ENCODE data around the gene OR10R2.
"Not testable (repeated sequence)": the region's sequence is repeated elsewhere in the genome, so short reads cannot be mapped to it uniquely, and the experiment has no call there.

Gene OR10R2, protein sequence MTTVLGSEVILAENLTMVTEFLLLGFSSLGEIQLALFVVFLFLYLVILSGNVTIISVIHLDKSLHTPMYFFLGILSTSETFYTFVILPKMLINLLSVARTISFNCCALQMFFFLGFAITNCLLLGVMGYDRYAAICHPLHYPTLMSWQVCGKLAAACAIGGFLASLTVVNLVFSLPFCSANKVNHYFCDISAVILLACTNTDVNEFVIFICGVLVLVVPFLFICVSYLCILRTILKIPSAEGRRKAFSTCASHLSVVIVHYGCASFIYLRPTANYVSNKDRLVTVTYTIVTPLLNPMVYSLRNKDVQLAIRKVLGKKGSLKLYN

DNA sequence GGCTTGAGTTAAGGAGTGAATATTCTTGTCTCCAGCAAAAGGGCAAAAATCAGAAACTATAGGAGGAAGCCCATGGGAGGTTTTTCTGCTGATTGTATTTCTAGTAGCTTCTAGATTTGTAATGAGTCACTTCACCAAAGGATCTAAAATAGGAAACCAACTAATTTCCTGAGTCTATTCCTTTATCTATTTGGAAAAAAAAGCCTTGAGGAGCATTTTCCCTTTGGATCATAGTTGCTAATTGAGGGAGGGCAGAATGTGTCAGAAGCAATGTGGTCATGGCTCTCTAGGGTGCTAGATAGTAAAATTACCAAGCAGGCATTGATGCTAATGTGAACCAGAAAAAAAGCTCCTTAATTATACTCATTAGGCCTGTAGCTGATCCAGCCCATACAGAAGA, at the start of gene OR10R2:
Gene OR10R2, plus strand, starts transcription at position 301 of the 400 bp plus-strand sequence. CDS start 106 bp downstream, outside the sequence.
- H3K27ac Mint-ChIP-seq = no peak within 1 kb of the TSS
- peaks cover 16% of the 10 kb centered on the region for H3K27me3 Mint-ChIP-seq (ENCODE audit: low read depth, poor library complexity)
- DNase-seq = no peak
- H3K9me3 Mint-ChIP-seq = no peaks in the 10 kb centered on the region
- TF ChIP-seq, protein P1, sequence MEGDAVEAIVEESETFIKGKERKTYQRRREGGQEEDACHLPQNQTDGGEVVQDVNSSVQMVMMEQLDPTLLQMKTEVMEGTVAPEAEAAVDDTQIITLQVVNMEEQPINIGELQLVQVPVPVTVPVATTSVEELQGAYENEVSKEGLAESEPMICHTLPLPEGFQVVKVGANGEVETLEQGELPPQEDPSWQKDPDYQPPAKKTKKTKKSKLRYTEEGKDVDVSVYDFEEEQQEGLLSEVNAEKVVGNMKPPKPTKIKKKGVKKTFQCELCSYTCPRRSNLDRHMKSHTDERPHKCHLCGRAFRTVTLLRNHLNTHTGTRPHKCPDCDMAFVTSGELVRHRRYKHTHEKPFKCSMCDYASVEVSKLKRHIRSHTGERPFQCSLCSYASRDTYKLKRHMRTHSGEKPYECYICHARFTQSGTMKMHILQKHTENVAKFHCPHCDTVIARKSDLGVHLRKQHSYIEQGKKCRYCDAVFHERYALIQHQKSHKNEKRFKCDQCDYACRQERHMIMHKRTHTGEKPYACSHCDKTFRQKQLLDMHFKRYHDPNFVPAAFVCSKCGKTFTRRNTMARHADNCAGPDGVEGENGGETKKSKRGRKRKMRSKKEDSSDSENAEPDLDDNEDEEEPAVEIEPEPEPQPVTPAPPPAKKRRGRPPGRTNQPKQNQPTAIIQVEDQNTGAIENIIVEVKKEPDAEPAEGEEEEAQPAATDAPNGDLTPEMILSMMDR (IDR thresholded peaks at IDR 0.05) = no peak
- H3K36me3 Mint-ChIP-seq (ENCODE audit: low read depth) = no peaks in the 10 kb centered on the region
- H3K4me3 Mint-ChIP-seq = no peak within 1 kb of the TSS
- H3K4me1 Mint-ChIP-seq = no peaks in the 10 kb centered on the region

DNA sequence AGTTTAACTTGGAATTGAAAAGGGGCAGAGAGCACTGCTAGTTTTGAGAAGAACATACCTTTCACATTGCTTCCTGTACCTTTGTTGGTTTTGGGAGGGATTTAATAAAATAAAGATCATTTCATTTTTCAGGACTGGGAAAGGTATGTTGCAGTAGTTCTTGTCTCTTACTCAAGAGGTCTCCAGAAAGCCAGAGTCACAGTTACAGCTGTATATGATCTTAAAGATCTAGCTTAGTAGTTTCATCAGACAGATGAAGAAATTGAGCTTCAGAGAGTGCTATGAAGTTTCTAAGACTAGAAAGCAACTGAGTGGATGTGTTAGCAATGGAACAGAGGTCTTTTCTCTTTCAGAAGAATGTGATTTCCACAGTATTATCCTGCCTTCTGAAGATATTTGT, 47.0 kb upstream of the OR10R2 start:
- TF ChIP-seq, protein P1 (IDR thresholded peaks at IDR 0.05) = no peak
- DNase-seq = no peak
- Mint-ChIP-seq H3K36me3 (ENCODE audit: low read depth) (no peaks in the 10 kb centered on the region), H3K9me3 (peaks cover 14% of the 10 kb centered on the region), H3K27me3 (ENCODE audit: low read depth, poor library complexity) (no peaks in the 10 kb centered on the region), H3K4me1 (no peaks in the 10 kb centered on the region), H3K4me3 (no peak overlapping the region), H3K27ac (no peak overlapping the region)

DNA sequence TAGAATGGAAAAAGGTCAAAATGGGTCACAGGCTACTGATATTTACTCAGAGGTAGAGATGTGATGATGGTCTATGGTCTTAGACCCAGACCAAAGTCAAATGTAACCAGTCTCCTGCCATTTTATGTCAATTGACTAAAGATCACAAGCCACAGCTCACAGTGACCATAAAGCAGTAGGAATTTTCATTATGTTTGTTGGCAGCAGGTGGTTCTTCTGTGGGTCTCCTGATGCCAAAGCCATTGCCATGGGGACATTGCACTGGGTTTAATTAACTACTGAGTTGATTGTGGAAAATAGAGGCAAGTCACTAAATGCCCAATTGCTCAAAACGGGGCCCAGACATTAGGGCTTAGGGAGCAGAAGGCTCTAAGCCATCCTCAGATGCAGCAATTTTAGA, 45.9 kb upstream of the OR10R2 start, which contains the start of gene OR10K2:
Gene OR10K2, minus strand, starts transcription at position 101 of the 400 bp plus-strand sequence. CDS start 5,371 bp downstream, outside the sequence.
- H3K27me3 Mint-ChIP-seq (ENCODE audit: low read depth, poor library complexity) = no peaks in the 10 kb centered on the region
- no peaks in the 10 kb centered on the region for H3K36me3 Mint-ChIP-seq (ENCODE audit: low read depth)
- TF ChIP-seq, protein P1 (IDR thresholded peaks at IDR 0.05) = no peak
- DNase-seq = no peak
- no peak within 1 kb of the TSS for H3K4me3 Mint-ChIP-seq
- no peaks in the 10 kb centered on the region for H3K4me1 Mint-ChIP-seq
- H3K27ac Mint-ChIP-seq = no peak within 1 kb of the TSS
- peaks cover 14% of the 10 kb centered on the region for H3K9me3 Mint-ChIP-seq

DNA sequence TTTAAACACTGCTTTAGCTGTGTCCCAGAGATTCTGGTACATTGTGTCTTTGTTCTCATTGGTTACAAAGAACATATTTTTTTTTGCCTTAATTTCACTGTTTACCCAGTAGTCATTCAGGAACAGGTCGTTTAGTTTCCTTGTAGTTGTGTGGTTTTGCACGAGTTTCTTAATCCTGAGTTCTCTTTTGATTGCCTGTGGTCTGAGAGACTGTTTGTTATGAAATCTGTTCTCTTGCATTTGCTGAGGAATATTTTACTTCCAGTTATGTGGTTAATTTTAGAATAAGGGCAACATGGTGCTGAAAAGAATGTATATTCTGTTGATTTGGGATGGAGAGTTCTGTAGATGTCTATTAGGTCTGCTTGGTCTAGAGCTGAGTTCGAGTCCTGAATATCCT, 41.9 kb upstream of the OR10R2 start:
- H3K4me3 Mint-ChIP-seq; H3K27ac Mint-ChIP-seq; H3K36me3 Mint-ChIP-seq (ENCODE audit: low read depth); DNase-seq; H3K27me3 Mint-ChIP-seq (ENCODE audit: low read depth, poor library complexity); H3K4me1 Mint-ChIP-seq: not testable (repeated sequence)
- peaks cover 20% of the 10 kb centered on the region for H3K9me3 Mint-ChIP-seq

DNA sequence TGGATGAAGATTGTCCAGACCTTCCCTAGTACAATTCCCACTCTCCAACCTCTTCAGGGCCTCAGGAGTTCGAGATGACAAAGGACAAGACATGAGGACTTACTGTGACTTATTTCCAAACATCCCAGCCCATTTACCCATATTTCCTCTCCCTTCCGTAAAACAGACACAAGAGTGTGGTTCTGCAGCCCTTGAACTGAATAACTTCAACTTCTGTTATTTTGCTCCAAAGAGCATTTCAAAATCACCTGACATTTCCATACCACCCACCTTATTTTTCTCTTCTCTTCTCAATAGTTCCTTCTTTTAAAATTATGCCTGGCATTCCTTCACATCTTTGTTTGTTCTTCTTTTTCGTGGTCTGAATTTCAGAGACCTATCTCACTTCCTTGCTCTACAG, 37.3 kb upstream of the OR10R2 start:
- TF ChIP-seq, protein P1 (IDR thresholded peaks at IDR 0.05) = no peak
- peaks cover 6% of the 10 kb centered on the region for H3K9me3 Mint-ChIP-seq
- no peaks in the 10 kb centered on the region for H3K36me3 Mint-ChIP-seq (ENCODE audit: low read depth)
- DNase-seq = no peak
- no peaks in the 10 kb centered on the region for H3K27me3 Mint-ChIP-seq (ENCODE audit: low read depth, poor library complexity)
- no peak overlapping the region for H3K27ac Mint-ChIP-seq
- no peaks in the 10 kb centered on the region for H3K4me1 Mint-ChIP-seq
- H3K4me3 Mint-ChIP-seq = no peak overlapping the region

DNA sequence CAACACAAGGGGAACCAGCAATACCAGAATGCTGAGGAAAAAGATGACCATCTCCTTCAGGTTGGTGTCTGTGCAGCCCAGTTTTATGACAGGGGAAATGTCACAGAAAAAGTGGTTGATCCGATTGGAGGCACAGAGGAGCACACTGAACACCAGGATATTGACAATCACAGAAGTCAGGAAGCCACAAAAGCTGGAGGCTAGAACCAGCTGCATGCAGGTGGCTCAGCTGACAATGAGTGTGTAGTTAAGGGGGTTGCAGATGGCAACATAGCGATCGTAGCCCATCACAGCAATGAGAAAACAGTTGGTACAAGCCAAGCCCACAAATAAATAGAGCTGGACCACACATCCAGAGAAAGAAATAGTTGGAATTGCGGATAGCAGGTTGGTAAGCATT, 26.6 kb upstream of the OR10R2 start:
- no peaks in the 10 kb centered on the region for H3K36me3 Mint-ChIP-seq (ENCODE audit: low read depth)
- TF ChIP-seq, protein P1 (IDR thresholded peaks at IDR 0.05) = no peak
- no peaks in the 10 kb centered on the region for H3K27me3 Mint-ChIP-seq (ENCODE audit: low read depth, poor library complexity)
- no peaks in the 10 kb centered on the region for H3K4me1 Mint-ChIP-seq
- H3K9me3 Mint-ChIP-seq = no peaks in the 10 kb centered on the region
- H3K27ac Mint-ChIP-seq = no peak overlapping the region
- DNase-seq = no peak
- H3K4me3 Mint-ChIP-seq = no peak overlapping the region

Measured in nephron progenitor cell (in vitro differentiated cells).